Esophagus muscularis mucosa (tissue), 4 donors: ENCODE results near the gene CNNM2.

ENCODE experiments used
- CTCF ChIP-seq, 3 experiments: fragments of 200-600 bp in 2 of 3; fragments of 450-650 bp in 1 of 3; sonication (generic) in 2 of 3; IDR thresholded peaks; one replicate each; pipeline ENCODE4 v1.5.1; 2017 to 2019; ENCODE audit warnings: antibody characterized with exemption in 3 of 3, mild to moderate bottlenecking in 2 of 3, moderate library complexity in 1 of 3
- EP300 ChIP-seq: sonication (generic); formaldehyde crosslinking; IDR thresholded peaks from one replicate; pipeline ENCODE4 v1.6.1; 2017; ENCODE audit warnings: antibody characterized with exemption
- POLR2A ChIP-seq: fragments of 450-650 bp; IDR thresholded peaks from one replicate; pipeline ENCODE4 v1.6.1; 2017; ENCODE audit warnings: antibody characterized with exemption, moderate library complexity, mild to moderate bottlenecking, low read depth
- POLR2AphosphoS5 ChIP-seq, 2 donors: sonication (generic); formaldehyde crosslinking; IDR thresholded peaks; one replicate each; pipeline ENCODE4 v1.6.1; 2017; ENCODE audit warnings: antibody characterized with exemption in 2 of 2

- TF ChIP-seq CTCF (IDR thresholded peaks at IDR 0.05) = no peak
- TF ChIP-seq POLR2A = no peak
- TF ChIP-seq EP300 = no peak
- no peak for TF ChIP-seq POLR2AphosphoS5 (IDR thresholded peaks at IDR 0.05)
Measured at GRCh38 chr10:103038570-103038969, 120.5 kb downstream of the CNNM2 start.
